GM21528 (cell line): ENCODE results near the gene LDB2.

Experiments used
- ATAC-seq: cut with Tn5 transposase; IDR thresholded peaks from one replicate; pipeline ENCODE4 v1.9.1; 2021; ENCODE audit warnings: mild to moderate bottlenecking, moderate library complexity; ENCODE audit not compliant: unreplicated experiment, low FRiP score

The LDB2 gene

DNA sequence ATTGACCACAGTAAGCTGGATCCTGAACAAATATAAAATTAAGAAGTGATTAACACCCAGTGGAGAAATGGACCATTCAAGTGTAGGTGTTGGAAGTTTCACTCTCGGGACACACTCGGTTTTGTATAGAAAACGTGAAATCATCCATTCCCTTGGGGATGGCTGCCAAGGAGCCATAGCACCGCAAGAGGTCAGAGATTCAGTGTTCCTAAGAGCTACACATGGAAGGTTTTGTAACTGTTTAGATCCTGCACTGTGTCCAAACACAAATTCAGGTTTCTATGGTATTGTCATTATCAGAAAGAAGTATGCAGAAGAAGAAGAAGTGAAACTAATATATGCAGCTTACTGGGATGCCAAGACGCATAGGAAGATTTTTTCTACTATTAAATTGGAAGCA, 281.0 kb downstream of the LDB2 start:
- ATAC-seq, result no peak

DNA sequence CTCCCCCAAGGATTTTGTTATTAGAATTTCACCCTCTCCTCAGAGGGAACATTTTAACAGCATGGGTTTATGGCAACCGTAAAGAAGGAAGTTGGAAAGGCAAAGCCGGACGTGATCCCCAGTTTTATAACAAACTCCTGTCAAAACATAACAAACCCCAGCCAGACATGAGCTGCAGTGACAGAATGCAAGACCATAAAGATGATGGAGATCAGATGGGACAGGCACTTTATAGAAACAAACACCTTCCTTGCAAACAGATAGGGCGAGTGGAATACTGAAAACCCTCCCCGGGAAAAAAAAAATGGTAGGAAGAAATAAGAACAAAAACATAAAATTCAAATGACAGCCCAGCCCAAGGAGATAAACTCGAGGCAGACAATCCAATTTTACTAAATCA, 281.4 kb downstream of the LDB2 start:
- ATAC-seq, result no peak

DNA sequence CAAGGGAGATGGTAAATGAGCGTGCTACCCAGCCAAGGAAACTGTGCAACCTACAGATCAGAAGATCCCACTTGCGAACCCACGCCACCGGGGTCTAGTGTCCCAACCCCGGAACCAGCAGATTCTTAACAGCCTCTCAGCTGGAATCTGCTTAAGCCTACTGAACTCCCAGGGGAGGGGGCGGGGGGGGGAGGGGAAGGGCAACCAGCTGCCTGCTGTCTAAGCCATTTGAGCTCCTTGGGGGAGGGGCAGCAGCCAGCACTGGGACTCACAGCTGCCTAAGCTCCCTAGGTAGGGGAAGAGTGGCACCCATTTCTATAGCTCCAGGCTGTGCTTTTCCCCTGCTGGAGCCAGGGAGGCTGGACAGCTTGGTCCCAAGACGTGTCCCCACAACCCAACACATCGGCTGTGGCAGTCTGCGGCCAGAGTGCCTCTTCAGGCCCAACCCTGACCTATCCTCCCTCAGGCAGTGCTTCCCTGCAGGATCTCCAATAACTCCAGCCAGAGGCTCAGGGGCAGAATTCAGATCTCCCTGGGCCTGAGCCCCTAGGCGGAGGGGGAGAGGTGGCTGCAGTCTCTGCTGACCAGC, 289.2 kb downstream of the LDB2 start:
- no peak for ATAC-seq

DNA sequence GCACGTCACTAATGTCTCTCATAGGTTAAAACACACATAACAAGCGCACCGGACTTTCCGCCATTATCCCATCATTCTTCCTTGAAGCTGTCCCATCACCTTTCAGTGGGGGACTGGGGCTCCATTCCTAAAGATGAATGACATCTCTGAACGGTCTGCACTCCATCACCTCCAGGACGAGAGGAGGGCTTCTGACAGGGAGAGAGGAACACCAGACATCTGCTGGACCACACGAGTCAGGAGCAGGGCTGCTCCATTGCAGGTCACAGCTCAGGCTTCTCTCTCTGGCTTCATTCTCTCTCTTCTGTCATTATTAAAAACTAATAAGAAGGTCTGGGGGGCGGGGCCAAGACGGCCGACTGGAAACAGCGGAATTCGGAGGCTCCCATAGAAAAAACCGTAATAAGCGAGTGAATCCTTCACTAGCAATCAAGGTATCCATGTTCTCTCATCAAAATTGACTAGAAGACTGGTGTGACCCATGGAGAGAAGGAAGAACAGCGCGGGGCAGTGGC, 289.8 kb downstream of the LDB2 start:
- ATAC-seq, result no peak

DNA sequence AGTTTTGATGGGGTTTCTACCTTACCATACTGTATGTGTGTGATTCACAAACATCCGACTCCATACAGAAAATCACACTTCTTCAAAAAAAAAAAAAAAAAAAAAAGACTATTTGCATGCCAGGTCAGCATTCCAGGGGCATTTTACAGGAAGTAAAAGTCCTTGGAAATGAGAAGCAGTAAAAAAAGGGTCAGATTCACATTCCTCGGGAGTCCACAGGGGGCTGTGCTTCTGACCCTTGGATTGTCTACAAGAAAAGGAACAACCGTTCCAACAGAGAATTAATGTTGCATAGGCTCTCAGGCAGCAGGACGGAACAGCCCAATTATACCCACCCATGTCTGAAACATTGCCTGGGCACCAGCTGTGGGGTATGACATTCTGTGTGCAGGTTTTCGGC, 290.3 kb downstream of the LDB2 start:
- ATAC-seq, result no peak

DNA sequence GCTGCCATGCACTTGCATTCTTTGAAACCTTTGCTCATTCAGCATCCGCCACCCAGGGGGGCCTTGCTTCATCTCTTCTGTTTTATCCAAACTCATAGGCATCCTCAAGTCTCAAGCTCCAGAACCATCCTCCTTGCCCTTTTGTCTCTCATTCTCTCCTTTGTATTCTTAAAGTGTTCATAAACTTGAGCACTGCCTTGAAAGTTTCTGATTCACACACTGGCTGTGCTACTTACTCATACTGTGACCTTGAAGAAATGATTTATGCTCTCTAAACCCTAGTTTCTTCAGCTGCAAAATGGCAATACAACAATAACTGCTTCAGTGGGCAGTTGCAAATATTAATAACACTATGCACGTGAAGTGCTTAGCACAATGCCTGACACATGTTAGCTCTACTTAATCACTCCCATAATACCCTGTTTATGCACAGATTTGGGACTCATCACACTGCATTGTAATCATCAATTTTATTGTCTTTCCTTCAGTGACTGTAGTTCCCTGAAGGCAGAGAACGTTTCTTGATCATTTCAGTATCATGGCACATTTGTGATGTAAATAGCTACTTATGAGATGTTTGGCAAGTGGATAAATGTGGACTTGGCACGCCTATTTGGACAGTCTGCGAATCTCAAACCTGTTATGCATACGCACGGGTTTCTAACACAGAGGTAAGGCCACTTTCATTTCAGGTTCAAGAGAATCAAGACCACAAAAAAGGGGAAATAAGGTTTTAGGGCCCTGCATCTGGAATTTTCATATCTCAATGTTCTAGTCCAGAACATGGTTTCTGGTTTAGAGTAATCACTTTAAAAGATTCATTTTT, 291.0 kb downstream of the LDB2 start:
- ATAC-seq, result no peak

DNA sequence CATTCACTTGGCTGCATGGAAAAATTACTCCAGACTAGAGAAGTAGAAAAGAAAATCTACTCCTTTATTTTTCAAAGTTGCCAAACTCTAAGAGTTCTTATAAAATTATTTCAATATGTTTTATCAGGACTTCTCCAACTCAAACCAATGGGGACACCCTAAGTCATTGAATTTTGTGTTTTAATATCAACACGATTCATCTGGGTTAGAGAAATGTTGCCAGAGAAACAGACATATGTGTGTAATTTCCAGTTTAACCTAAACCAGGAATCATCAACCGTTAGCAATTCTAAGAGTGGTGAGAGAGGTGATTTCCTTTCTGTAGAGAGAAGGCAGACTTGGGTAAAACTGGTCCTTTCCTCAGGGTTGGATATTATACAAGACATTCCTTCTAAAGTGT, 291.8 kb downstream of the LDB2 start:
- no peak for ATAC-seq

DNA sequence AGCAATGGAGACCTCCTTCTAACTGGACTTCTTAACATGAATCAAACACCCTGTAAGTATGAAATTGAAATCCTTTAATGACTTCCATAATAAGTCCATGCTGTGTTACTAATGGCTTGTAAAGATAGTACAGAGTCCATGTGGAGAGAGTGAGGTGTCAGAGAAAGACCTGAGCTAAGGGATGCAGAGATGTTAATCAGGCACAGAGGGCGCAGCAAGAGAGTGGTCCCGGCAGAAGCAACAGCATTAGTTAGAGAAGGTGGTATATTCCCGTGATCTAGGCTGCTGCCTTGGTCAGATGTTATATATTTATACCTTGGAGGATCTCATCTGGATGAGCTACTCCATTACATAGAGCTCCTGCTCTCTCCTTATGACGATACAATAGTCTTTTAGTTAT, 295.3 kb downstream of the LDB2 start:
- no peak for ATAC-seq

DNA sequence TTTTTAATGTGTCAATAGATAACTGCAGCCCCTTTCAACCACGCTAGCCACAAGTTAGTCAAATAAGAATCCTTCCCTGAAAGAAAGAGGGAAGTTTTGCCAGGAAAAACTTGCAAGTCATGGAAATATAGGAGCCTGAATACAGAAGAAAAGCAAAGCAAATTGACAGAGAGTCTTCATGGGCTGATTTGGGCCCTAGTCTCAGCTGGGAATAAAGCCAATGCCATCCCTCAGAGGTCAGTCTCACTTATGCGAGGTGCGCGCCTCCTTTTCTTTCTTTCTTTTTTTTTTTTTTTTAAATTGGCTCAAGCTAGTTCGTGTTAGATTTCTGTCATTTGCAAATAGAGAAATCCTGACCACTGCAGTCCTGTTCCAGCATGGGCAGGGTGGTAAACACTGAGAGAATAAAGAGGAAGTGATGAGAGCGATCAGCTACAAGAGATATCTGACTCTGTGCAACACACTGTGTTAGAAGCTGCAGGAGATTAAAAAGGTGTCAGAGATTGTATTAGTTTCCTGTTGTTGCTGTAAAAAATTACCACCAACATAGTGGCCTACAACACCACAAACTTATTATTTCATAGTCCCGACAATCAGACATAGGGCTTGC, 299.7 kb downstream of the LDB2 start:
- no peak for ATAC-seq

DNA sequence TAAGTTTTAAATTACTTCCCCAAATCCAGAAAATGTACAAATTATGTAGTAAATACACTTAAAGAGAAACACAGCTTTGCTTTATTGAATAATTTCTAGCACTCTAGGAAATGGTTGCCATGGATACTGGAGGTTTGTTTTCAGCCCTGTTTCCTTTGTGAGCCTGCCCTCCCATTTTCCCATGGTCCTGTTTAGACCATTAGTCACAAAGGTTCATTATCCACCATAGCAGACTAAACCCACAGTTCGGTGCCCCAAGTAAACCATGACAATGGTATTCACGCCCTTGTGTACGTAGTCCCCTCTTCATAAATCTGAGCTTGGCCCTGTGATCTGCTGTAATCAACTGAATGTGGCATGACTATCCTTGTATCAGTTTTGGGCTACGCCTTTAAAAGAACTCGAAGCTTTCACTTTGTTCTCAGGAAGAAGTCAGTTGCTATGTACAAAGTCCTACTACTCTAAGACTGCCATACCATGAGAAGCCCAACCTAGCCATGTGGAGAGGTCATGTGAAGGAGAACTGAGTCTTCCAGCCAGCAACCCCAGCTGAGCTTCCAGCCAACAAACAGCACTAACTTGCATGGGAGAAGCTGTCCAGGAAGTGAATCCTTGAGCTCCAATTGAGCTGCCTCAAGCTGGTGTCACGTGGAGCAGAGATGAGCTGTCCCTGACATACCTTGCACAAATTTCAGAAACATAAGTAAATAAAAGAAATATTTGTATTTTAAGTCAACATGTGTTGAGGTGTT, 300.4 kb downstream of the LDB2 start:
- ATAC-seq, result no peak

DNA sequence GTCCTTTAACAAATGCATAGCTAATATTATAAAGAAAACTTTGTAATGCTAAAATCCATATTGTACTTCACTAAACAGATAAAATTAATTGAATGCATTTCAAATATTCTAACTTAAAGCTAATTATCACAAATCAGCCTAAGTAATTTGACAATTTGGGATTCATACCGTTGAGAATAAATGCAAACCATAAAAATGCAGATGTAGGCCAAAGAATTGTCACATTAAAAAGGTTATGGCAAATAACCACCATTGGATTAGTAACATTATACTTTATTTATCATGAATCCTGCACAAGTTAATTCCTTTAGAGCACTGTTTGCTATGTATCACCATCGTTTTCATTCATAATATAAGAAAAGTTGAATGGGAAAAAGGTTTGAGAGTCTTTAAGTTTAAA, 301.0 kb downstream of the LDB2 start:
- no peak for ATAC-seq

DNA sequence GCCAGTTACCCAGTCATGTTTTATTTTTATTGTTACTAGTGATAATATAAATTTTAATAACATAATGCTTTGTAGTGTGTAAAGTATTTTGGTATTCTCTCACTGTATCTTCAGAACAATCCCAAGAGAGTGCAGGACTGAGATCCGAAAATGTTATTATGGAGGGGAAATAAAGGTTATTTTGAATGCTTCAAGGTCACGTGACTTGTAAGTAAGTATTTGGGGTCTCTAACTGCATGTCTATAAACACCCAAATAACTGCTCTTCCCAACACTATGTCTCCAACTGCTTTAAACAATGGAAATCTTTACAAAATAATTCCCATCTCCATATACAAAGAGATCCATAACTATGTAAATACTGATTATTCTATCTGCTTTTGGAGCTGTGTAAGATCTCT, 302.2 kb downstream of the LDB2 start:
- no peak for ATAC-seq

DNA sequence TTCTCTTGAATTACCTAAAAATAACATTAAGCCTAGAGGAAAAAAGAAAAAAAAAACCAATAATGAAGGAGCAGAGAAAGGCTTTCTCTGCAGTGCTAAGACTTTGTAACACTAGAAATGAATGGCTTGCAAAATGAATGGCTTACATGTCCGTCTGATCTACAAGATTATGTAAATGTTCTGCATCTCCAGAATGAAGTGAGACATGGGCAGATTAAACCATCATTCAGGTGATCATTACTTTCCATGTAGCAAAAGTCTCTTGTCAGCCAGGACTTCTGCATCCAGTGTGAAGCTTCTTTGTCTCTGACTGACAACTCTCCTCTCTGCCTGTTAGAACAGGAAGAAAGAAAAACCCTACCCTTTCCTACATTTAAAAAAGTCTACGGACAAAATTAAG, 304.3 kb downstream of the LDB2 start:
- ATAC-seq, result no peak

DNA sequence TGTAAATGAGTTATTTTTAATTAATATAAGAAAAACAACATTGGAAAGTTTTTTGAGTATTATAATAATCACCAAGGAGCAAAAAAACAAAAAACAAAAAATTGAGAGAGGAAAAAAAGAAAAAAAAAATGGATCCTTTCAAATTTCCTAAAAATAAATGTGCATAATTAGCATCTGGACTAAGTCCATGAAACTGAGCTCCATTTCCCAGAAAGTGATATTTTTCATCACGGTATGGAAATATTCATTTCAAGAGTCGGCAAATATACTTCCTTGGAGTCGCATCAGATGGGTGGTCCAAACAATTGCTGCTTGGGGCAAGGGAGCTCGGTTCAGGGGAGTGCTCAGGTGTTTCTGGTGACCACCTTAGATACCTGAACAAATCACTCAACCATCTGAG, 305.1 kb downstream of the LDB2 start:
- no peak for ATAC-seq

DNA sequence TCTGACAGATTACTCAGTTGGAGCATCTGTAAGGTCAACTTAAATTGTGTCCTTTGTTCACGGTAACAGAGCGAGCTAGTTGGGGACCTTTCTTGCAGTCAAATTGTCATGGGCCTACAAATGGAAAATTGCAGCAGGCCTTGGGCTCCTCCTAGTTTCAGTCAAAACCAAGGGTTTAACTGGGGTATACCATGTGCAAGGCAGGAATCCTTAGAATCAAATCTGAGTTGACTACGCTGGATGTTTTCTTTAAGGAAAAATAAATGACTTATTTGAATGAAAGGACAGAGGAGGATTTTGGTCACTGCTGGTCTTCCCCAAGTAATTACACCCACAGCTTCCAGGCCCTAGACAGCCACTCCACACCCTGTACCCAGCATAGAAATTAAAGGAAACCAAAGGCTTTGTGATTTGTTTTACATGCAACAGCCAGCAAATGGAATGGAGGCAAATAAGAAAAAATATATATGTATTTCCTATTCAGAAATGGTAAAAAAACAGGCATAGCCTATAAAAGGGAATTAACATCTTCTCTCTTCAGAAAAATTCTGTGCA, 307.1 kb downstream of the LDB2 start:
- ATAC-seq, result no peak

DNA sequence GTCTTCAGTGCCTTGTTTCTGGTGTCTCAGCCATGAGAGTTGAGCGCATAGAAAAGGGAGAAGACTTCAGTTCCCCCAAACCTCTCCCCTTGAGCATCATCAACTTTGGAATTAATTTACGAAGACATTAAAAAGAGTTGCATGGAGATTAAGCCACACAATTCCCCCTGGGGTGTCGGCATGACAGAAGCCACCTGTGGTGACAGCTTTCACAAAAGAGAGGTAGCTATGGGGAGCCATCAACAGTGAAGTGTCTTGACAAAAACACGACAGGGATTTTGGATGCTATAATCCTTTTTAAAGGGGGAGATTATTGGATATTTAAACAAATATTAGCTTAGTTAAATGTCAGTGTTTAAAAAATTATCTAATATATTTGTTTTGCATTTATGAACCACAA, 307.6 kb downstream of the LDB2 start:
- ATAC-seq, result no peak

DNA sequence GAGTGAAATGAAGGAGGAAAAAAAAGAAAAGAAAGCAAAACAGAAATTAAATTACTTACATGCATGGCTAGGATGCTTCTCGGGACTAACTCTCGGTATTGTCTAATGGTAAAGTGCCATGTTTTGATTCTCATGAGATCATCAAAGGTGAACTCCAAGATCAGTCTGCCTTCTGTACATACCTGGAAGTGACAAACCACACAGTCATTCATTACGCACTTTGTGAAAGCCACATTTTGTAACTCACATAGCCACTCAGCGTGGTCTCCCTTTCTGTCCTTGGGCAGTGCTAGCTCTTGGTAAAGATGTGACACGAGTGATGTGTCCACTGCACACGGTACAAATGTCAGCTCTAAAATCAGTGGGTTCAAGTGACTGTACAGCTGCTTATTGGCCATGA, 309.8 kb downstream of the LDB2 start:
- ATAC-seq, result no peak

DNA sequence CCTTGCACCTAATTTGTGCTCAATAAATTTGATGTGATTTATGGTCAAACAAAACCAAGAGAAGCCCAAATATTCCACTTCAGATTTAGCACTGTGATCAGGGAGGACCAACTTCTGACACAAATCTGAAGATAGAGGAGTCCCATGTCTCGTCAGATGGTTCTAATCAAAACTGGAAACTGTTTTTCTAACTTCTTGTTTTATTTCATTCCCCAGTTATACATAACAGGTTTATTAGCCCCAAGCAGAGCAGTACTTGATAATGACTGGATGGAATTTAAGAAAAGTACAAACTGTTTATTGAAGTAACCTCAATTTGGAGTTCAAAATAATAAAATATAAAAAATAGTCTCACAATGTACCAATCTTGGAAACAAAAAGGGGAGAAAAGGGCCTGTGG, 310.3 kb downstream of the LDB2 start:
- ATAC-seq, result no peak

DNA sequence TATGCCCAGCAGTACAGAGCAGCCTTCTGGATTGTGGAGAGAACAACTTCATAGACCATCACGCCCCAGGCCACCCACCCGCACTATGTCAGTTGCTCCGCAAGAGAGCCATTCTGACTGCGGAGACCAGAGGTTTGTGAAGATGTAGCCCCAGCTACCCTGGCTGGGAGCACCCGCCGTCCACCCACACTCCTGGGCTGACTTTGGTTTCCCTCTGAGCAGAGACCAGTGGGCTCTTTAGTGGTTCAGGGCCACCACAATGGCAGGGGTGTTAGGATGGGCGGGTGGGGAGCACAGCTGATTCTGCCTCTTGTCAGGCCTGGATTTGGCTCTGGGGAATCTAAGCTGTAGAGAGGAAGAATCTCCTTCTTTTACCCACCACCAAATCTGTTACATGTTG, 313.4 kb downstream of the LDB2 start:
- ATAC-seq, result no peak

DNA sequence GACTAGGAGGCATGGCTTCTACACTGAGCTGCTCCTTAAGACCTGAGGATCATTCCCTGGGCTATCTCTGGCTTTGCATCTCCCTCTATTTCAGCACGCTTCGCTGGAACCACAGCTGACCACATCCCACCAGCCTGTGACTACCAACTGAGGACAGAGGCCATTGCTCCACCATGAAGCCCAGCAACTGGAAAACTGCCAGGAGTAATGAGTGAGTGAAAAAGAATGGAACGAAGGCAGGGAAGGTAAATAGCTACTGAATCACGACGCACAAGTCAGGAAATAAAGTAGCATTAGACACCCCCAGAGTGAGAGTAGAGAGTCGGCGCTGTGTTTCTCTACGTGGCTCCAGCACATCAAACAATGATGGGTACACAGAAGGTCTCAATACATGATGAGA, 314.7 kb downstream of the LDB2 start:
- ATAC-seq, result no peak

DNA sequence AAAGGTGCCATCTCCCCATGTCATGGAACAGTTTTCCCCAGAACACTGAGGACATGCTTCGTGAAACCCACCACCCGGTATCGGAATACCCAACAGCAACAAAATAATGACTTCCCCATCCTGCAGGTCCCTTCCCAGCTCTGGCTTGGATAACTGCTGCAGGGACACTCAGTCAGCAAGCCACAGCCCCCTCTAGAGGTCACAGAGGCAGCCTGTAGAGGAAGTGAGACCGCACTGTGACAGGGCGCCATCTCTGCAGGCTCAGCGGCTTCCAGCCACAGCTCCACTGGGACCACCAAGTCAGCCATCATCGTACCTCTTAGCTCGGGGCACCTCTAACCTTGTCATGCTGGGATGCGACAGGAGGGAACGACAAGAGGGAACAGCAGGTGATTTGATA, 315.9 kb downstream of the LDB2 start:
- ATAC-seq, result no peak
